SKM-1 (cell line): Measurements from ENCODE around the gene COPRS.

Experiments used
- DNase-seq: peaks from one replicate; lab custom pipeline; 2025; ENCODE audit not compliant: unreplicated experiment; lab: John Stamatoyannopoulos, UW

The COPRS gene

GRCh38 chr17:31858642-31859486, at the start of gene COPRS:
Gene COPRS, minus strand, starts transcription at chr17:31859244. Its CDS starts 45 bp downstream, at chr17:31859199.
- DNase-seq, result peak; percentile 71

GRCh38 chr17:31908386-31908785, 49.3 kb upstream of the COPRS start:
- DNase-seq, result no peak

- no peak for DNase-seq
Measured at GRCh38 chr17:31907342-31907962, 48.4 kb upstream of the COPRS start.

- DNase-seq, result no peak
Measured at GRCh38 chr17:31903401-31903800, 44.4 kb upstream of the COPRS start.

- DNase-seq, result no peak
Measured at GRCh38 chr17:31902693-31903092, 43.6 kb upstream of the COPRS start.

- no peak for DNase-seq
Measured at GRCh38 chr17:31900877-31901276, 41.8 kb upstream of the COPRS start.

- DNase-seq, result peak; percentile 62
Measured at GRCh38 chr17:31888124-31888523, 29.1 kb upstream of the COPRS start.

- DNase-seq, result no peak
Measured at GRCh38 chr17:31882571-31882970, 23.5 kb upstream of the COPRS start.

GRCh38 chr17:31880311-31880710, 21.3 kb upstream of the COPRS start:
- no peak for DNase-seq

GRCh38 chr17:31878703-31879073, 19.6 kb upstream of the COPRS start:
- no peak for DNase-seq

GRCh38 chr17:31877911-31878702, 19.1 kb upstream of the COPRS start:
- no peak for DNase-seq

GRCh38 chr17:31877341-31877740, 18.3 kb upstream of the COPRS start:
- no peak for DNase-seq

- DNase-seq, result no peak
Measured at GRCh38 chr17:31875081-31875480, 16.0 kb upstream of the COPRS start.

- DNase-seq, result no peak
Measured at GRCh38 chr17:31869797-31870568, 10.9 kb upstream of the COPRS start.

- DNase-seq, result no peak
Measured at GRCh38 chr17:31869031-31869430, 10.0 kb upstream of the COPRS start.

- DNase-seq, result no peak
Measured at GRCh38 chr17:31859487-31860008, 504 bp upstream of the COPRS start.

- no peak for DNase-seq
Measured at GRCh38 chr17:31857920-31858641, 963 bp downstream of the COPRS start.

GRCh38 chr17:31856750-31857149, 2.3 kb downstream of the COPRS start:
- no peak for DNase-seq

- DNase-seq, result no peak
Measured at GRCh38 chr17:31854672-31855071, 4.4 kb downstream of the COPRS start.

- no peak for DNase-seq
Measured at GRCh38 chr17:31853911-31854470, 5.1 kb downstream of the COPRS start.
